HL-60 (cell line): ENCODE data around the gene L1CAM.

ENCODE experiments used
- DNase-seq, 2 experiments: peaks; one replicate each; pipeline ENCODE4 v3.0.0-alpha.2; 2010 to 2020; ENCODE audit warnings: low read depth in 1 of 2, low spot score in 1 of 2
- H3K27ac ChIP-seq: fragments of 250-450 bp; sonication (Bioruptor Pico); replicated peaks from 2 replicates; pipeline ENCODE4 v1.5.1; 2020; ENCODE audit warnings: mild to moderate bottlenecking, moderate library complexity
- H3K27me3 ChIP-seq: fragments of 250-450 bp; sonication (Bioruptor Pico); 2 replicates; pipeline ENCODE4 v1.5.1; 2021; ENCODE audit warnings: mild to moderate bottlenecking, moderate library complexity; ENCODE audit not compliant: insufficient read depth, poor library complexity, severe bottlenecking
- H3K4me3 ChIP-seq: replicated peaks from 2 replicates; pipeline ENCODE4 v1.5.1; 2011; ENCODE audit warnings: mild to moderate bottlenecking, control low read depth, low read length; ENCODE audit not compliant: insufficient read depth
- CTCF ChIP-seq: IDR thresholded peaks from one replicate; pipeline ENCODE4 v1.5.1; 2011; ENCODE audit warnings: low read length, control low read depth, inconsistent platforms; ENCODE audit not compliant: insufficient read depth
- GABPA ChIP-seq: IDR thresholded peaks from 2 replicates; pipeline ENCODE4 v1.6.1; 2012; ENCODE audit warnings: low read depth
- POLR2AphosphoS5 ChIP-seq: IDR thresholded peaks from 2 replicates; pipeline ENCODE4 v1.6.1; 2012; ENCODE audit warnings: low read depth
- REST ChIP-seq: IDR thresholded peaks from 2 replicates; pipeline ENCODE4 v1.6.1; 2012; ENCODE audit warnings: low read depth; ENCODE audit not compliant: insufficient replicate concordance
- SPI1 ChIP-seq: IDR thresholded peaks from 2 replicates; pipeline ENCODE4 v1.6.1; 2012; ENCODE audit warnings: low read depth, mild to moderate bottlenecking, borderline replicate concordance

The L1CAM gene

GRCh38 chrX:153814591-153815315 lies 71.2 kb downstream of the L1CAM start:
- H3K27me3 ChIP-seq: peaks cover 13% of the 10 kb centered on the region
- H3K4me3 ChIP-seq: no peak overlapping the region
- peak in 1 of 2 experiments; percentile 11 for DNase-seq
- TF ChIP-seq SPI1 (no peak), GABPA (no peak), REST (no peak), POLR2AphosphoS5 (no peak), CTCF (no peak)
- no peak overlapping the region for H3K27ac ChIP-seq

- H3K27ac ChIP-seq: no peak overlapping the region
Measured at GRCh38 chrX:153813161-153813560, 72.8 kb downstream of the L1CAM start.

More at GRCh38 chrX:153813161-153813560, 72.8 kb downstream of the L1CAM start:
- TF ChIP-seq POLR2AphosphoS5: no peak
- no peak for TF ChIP-seq SPI1
- TF ChIP-seq REST: no peak
- TF ChIP-seq CTCF: no peak
- TF ChIP-seq GABPA: no peak
- H3K4me3 ChIP-seq: no peak overlapping the region
- H3K27me3 ChIP-seq: peaks cover 3% of the 10 kb centered on the region
- no peak for DNase-seq
